GM12878 (cell line): Measurements from ENCODE around the gene MYT1.

Experiments used
- CEBPB ChIP-seq, 2 experiments: fragments of 150-350 bp in 1 of 2; IDR thresholded peaks; 2 replicates each; pipeline ENCODE4 v1.6.1; 2012 to 2014; ENCODE audit warnings: low read depth in 2 of 2, low read length in 2 of 2, borderline replicate concordance in 1 of 2, inconsistent platforms in 1 of 2
- EGR1 ChIP-seq, 2 experiments: IDR thresholded peaks; 1 replicate in 1 of 2; 2 replicates in 1 of 2; pipeline ENCODE4 v1.6.1; 2011 to 2012; ENCODE audit warnings: low read depth in 2 of 2, low read length in 2 of 2, borderline replicate concordance in 1 of 2, mild to moderate bottlenecking in 1 of 2, moderate library complexity in 1 of 2
- IRF4 ChIP-seq: IDR thresholded peaks from 2 replicates; pipeline ENCODE4 v1.6.1; 2011; ENCODE audit warnings: low read depth, low read length
- NR2F1 ChIP-seq: fragments of 450-650 bp; conservative IDR thresholded peaks from 2 replicates; pipeline ENCODE4 v1.6.1; 2017; ENCODE audit warnings: mild to moderate bottlenecking
- POLR2A ChIP-seq: IDR thresholded peaks from 2 replicates; pipeline ENCODE4 v1.6.1; 2011; ENCODE audit warnings: low read depth, mild to moderate bottlenecking, low read length
- TF ChIP-seq, protein P1 (sequence below), 3 experiments: IDR thresholded peaks in 2 of 3; conservative IDR thresholded peaks in 1 of 3; 2 replicates each; pipeline ENCODE4 v1.5.1; 2011; ENCODE audit warnings: low read depth in 3 of 3, low read length in 3 of 3, mild to moderate bottlenecking in 3 of 3, control low read depth in 2 of 3, moderate library complexity in 2 of 3, inconsistent platforms in 1 of 3, mixed read lengths in 1 of 3; ENCODE audit not compliant: control insufficient read depth in 2 of 3, insufficient read depth in 1 of 3; ENCODE audit errors: extremely low read depth in 1 of 3
- TF ChIP-seq, protein P2 (sequence below): fragments of 450-650 bp; IDR thresholded peaks from 2 replicates; pipeline ENCODE4 v1.6.1; 2017; ENCODE audit warnings: mild to moderate bottlenecking
- TF ChIP-seq, protein P3 (sequence below): fragments of 450-650 bp; formaldehyde crosslinking; IDR thresholded peaks from 2 replicates; pipeline ENCODE4 v1.5.0; 2022; ENCODE audit warnings: mild to moderate bottlenecking, missing genetic modification characterization
- TF ChIP-seq, protein P4 (sequence below): fragments of 450-650 bp; formaldehyde crosslinking; IDR thresholded peaks from 2 replicates; pipeline ENCODE4 v1.4.0; 2022; ENCODE audit warnings: mild to moderate bottlenecking, moderate library complexity

DNA sequence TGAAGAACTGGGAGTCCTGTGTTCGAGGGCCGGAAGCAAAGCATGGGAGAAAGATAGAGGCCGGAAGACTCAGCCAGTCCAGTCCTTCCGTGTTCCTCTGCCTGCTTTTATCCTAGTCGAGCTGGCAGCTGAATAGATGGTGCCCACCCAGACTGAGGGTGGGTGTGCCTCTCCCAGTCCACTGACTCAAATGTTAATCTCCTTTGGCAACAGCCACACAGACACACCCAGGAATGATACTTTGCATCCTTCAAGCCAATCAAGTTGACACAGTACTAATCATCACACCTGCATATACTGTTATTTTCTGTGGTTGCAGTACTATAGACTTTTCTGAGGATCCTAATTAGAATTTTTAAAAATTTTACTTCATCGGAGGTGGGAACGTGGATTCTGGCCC, 112.6 kb downstream of the MYT1 start:
- TF ChIP-seq, protein P1, sequence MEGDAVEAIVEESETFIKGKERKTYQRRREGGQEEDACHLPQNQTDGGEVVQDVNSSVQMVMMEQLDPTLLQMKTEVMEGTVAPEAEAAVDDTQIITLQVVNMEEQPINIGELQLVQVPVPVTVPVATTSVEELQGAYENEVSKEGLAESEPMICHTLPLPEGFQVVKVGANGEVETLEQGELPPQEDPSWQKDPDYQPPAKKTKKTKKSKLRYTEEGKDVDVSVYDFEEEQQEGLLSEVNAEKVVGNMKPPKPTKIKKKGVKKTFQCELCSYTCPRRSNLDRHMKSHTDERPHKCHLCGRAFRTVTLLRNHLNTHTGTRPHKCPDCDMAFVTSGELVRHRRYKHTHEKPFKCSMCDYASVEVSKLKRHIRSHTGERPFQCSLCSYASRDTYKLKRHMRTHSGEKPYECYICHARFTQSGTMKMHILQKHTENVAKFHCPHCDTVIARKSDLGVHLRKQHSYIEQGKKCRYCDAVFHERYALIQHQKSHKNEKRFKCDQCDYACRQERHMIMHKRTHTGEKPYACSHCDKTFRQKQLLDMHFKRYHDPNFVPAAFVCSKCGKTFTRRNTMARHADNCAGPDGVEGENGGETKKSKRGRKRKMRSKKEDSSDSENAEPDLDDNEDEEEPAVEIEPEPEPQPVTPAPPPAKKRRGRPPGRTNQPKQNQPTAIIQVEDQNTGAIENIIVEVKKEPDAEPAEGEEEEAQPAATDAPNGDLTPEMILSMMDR (IDR thresholded peaks at IDR 0.05 in 2 of 3, conservative IDR thresholded peaks at IDR 0.05 in 1 of 3; ENCODE audit: control insufficient read depth in 2 of 3, extremely low read depth in 1 of 3, insufficient read depth in 1 of 3, low read depth in 3 of 3, low read length in 3 of 3) = no peak
- TF ChIP-seq NR2F1 = no peak
- no peak for TF ChIP-seq POLR2A
- TF ChIP-seq IRF4 = no peak
- TF ChIP-seq, protein P2, sequence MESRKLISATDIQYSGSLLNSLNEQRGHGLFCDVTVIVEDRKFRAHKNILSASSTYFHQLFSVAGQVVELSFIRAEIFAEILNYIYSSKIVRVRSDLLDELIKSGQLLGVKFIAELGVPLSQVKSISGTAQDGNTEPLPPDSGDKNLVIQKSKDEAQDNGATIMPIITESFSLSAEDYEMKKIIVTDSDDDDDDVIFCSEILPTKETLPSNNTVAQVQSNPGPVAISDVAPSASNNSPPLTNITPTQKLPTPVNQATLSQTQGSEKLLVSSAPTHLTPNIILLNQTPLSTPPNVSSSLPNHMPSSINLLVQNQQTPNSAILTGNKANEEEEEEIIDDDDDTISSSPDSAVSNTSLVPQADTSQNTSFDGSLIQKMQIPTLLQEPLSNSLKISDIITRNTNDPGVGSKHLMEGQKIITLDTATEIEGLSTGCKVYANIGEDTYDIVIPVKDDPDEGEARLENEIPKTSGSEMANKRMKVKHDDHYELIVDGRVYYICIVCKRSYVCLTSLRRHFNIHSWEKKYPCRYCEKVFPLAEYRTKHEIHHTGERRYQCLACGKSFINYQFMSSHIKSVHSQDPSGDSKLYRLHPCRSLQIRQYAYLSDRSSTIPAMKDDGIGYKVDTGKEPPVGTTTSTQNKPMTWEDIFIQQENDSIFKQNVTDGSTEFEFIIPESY = no peak
- TF ChIP-seq EGR1 (IDR thresholded peaks at IDR 0.05; ENCODE audit: borderline replicate concordance in 1 of 2, low read depth in 2 of 2, low read length in 2 of 2) = no peak
- TF ChIP-seq CEBPB (IDR thresholded peaks at IDR 0.05; ENCODE audit: borderline replicate concordance in 1 of 2, low read depth in 2 of 2, low read length in 2 of 2) = no peak
- TF ChIP-seq, protein P3, sequence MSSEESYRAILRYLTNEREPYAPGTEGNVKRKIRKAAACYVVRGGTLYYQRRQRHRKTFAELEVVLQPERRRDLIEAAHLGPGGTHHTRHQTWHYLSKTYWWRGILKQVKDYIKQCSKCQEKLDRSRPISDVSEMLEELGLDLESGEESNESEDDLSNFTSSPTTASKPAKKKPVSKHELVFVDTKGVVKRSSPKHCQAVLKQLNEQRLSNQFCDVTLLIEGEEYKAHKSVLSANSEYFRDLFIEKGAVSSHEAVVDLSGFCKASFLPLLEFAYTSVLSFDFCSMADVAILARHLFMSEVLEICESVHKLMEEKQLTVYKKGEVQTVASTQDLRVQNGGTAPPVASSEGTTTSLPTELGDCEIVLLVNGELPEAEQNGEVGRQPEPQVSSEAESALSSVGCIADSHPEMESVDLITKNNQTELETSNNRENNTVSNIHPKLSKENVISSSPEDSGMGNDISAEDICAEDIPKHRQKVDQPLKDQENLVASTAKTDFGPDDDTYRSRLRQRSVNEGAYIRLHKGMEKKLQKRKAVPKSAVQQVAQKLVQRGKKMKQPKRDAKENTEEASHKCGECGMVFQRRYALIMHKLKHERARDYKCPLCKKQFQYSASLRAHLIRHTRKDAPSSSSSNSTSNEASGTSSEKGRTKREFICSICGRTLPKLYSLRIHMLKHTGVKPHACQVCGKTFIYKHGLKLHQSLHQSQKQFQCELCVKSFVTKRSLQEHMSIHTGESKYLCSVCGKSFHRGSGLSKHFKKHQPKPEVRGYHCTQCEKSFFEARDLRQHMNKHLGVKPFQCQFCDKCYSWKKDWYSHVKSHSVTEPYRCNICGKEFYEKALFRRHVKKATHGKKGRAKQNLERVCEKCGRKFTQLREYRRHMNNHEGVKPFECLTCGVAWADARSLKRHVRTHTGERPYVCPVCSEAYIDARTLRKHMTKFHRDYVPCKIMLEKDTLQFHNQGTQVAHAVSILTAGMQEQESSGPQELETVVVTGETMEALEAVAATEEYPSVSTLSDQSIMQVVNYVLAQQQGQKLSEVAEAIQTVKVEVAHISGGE = no peak
- TF ChIP-seq, protein P4, sequence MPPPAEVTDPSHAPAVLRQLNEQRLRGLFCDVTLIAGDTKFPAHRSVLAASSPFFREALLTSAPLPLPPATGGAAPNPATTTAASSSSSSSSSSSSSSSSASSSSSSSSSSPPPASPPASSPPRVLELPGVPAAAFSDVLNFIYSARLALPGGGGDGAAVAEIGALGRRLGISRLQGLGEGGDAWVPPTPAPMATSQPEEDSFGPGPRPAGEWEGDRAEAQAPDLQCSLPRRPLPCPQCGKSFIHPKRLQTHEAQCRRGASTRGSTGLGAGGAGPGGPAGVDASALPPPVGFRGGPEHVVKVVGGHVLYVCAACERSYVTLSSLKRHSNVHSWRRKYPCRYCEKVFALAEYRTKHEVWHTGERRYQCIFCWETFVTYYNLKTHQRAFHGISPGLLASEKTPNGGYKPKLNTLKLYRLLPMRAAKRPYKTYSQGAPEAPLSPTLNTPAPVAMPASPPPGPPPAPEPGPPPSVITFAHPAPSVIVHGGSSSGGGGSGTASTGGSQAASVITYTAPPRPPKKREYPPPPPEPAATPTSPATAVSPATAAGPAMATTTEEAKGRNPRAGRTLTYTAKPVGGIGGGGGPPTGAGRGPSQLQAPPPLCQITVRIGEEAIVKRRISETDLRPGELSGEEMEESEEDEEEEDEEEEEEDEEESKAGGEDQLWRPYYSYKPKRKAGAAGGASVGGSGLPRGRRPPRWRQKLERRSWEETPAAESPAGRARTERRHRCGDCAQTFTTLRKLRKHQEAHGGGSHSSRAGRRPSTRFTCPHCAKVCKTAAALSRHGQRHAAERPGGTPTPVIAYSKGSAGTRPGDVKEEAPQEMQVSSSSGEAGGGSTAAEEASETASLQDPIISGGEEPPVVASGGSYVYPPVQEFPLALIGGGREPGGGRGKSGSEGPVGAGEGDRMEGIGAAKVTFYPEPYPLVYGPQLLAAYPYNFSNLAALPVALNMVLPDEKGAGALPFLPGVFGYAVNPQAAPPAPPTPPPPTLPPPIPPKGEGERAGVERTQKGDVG (CRISPR knock-in tag) = no peak
